HTR-8/SVneo (cell line): ENCODE data around the gene TMC6.
A peak's percentile ranks its signal among the peaks of the same experiment; 100 is the strongest.
"Not testable (repeated sequence)": the region's sequence is repeated elsewhere in the genome, so short reads cannot be mapped to it uniquely, and the experiment has no call there.

Experiments used
- DNase-seq: peaks from one replicate; pipeline ENCODE4 v3.0.0; 2011; ENCODE audit warnings: low spot score, mixed read lengths; ENCODE audit not compliant: insufficient read length
- FAIRE-seq: peaks from 2 replicates; lab custom pipeline; 2011; peaks lifted over from hg19 to GRCh38; lab: Jason Lieb, UNC

TMC6 gene

GRCh38 chr17:78125976-78126894 lies 2.3 kb downstream of the TMC6 start:
- FAIRE-seq, result no peak
- DNase-seq, result no peak

- DNase-seq (no peak), FAIRE-seq (no peak)
Measured at GRCh38 chr17:78125138-78125913, 3.2 kb downstream of the TMC6 start.

- FAIRE-seq, result no peak
- no peak for DNase-seq
Measured at GRCh38 chr17:78124836-78125137, 3.8 kb downstream of the TMC6 start.

GRCh38 chr17:78124081-78124835 lies 4.3 kb downstream of the TMC6 start:
- DNase-seq (no peak), FAIRE-seq (no peak)

GRCh38 chr17:78123258-78123929 lies 5.2 kb downstream of the TMC6 start:
- peak; percentile 49 for FAIRE-seq
- DNase-seq, result no peak

- DNase-seq, result no peak
- FAIRE-seq, result peak; percentile 26
Measured at GRCh38 chr17:78122931-78123249, 5.7 kb downstream of the TMC6 start.

GRCh38 chr17:78122216-78122930 lies 6.2 kb downstream of the TMC6 start:
- FAIRE-seq (peak; percentile 28), DNase-seq (no peak)

- DNase-seq (no peak), FAIRE-seq (no peak)
Measured at GRCh38 chr17:78121801-78122215, 6.7 kb downstream of the TMC6 start.

GRCh38 chr17:78120971-78121800 lies 7.4 kb downstream of the TMC6 start:
- no peak for DNase-seq
- FAIRE-seq, result peak; percentile 40

GRCh38 chr17:78120537-78120936 lies 8.0 kb downstream of the TMC6 start:
- FAIRE-seq (no peak), DNase-seq (no peak)

- no peak for DNase-seq
- no peak for FAIRE-seq
Measured at GRCh38 chr17:78118801-78119241, 9.7 kb downstream of the TMC6 start.

- peak; percentile 51 for FAIRE-seq
- no peak for DNase-seq
Measured at GRCh38 chr17:78117027-78117981, 11.3 kb downstream of the TMC6 start.

- DNase-seq (no peak), FAIRE-seq (no peak)
Measured at GRCh38 chr17:78116411-78116810, 12.1 kb downstream of the TMC6 start.

GRCh38 chr17:78115803-78116202 lies 12.8 kb downstream of the TMC6 start:
- FAIRE-seq, DNase-seq: not testable (repeated sequence)

GRCh38 chr17:78114831-78115723 lies 13.5 kb downstream of the TMC6 start:
- FAIRE-seq (no peak), DNase-seq (no peak)
